IPS-18c (cell line): Measurements from ENCODE around the gene ZNF521.

ENCODE experiments used
- H3K4me3 ChIP-seq: 2 replicates; pipeline ENCODE4 v1.7.0; 2013; ENCODE audit warnings: low read depth, mild to moderate bottlenecking, low read length, moderate library complexity; ENCODE audit not compliant: insufficient read depth
- H3K9me3 ChIP-seq: one replicate; pipeline ENCODE4 v1.6.1; 2013; ENCODE audit warnings: mild to moderate bottlenecking, low read length, moderate library complexity; ENCODE audit not compliant: control insufficient read depth, insufficient read depth

The ZNF521 gene

DNA sequence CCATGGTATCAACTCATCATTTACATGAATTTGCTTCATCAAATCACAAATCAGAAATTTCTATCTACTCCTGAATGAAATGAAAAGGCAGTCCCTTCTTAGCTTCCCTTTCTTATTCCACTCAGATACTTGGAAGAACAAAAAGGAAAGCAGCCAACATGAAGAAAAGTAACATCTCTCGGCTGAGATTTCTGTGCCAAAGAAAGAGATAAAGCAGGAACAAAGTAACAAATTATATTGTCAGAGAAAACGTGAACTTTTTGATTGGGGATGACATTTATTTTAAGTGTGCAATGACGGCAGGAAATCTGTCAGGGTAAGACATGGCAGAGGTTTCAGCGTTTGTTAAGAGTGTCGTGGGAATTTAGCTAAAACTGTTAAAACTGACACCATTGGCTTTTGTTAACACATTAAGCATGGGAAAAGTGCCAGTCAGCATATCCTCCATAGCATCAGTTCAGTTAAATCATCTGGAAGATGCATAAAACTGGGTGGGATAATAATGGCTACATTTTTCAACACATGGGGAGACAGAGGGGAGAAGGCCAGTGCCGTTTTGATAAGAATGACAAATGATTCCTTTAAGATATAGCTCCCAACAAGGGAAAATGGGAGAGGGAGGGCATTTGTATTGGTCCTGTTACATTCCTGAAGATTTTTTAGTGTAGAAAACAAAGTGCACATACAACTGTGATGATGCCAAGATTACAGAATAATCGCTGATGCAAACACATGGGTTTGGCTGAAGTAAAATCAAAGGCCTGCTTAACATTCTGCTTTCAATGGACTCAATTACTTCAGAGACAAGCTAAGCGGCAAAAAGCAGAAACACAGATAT is 211.6 kb downstream of the ZNF521 start:
- no peak overlapping the region for H3K4me3 ChIP-seq
- no peaks in the 10 kb centered on the region for H3K9me3 ChIP-seq

DNA sequence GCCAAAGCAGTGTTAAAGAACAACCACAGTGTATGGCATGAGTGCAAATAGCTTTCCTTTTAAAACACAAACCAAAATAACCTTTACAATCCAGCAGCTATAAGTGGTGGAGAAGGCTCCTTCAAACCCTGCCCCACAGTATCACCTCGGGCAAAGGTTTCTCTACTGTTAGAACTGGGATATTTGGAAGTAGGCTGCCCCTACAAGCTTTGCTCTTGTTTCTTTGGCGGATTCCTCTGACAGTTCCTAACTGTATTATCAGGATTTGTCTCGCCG is 214.8 kb downstream of the ZNF521 start:
- no peaks in the 10 kb centered on the region for H3K9me3 ChIP-seq
- H3K4me3 ChIP-seq: no peak overlapping the region

DNA sequence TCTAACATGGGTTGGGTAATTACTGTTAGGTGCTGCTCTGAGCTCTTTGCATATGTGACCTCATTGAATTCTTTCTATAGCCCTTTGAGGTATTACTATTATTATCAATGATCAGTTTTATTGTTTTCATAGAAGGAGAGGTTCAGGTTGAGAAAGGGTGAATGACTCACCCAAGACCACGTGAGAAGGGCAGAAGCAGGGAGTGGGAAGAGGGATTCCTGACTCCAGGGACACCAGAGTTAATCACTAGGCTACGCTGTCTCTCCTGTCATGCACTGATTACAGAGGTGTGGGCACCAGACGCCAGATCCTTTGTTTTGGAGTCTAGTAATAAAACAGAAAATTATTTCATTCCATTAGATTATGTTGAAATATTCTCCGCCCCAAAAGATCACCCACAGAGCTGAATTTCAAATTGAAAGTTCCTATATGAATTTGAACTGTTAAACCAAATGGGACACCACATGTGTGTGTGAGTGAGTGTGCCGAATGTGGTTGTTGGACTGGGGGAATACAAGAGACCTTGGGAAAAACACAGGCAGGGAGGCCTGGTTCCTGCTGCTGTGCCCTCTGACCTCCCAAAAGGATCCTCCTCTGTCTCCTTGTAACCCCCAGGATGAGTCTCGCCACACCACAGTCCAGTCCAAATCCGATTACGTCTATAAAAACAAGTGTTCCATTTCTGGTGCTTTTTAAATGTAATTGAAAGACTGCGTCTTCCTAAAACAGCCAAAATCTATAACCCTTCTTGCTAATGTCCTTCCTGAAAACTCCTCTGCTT is 215.4 kb downstream of the ZNF521 start:
- Histone ChIP-seq H3K9me3 (no peaks in the 10 kb centered on the region), H3K4me3 (no peak overlapping the region)

DNA sequence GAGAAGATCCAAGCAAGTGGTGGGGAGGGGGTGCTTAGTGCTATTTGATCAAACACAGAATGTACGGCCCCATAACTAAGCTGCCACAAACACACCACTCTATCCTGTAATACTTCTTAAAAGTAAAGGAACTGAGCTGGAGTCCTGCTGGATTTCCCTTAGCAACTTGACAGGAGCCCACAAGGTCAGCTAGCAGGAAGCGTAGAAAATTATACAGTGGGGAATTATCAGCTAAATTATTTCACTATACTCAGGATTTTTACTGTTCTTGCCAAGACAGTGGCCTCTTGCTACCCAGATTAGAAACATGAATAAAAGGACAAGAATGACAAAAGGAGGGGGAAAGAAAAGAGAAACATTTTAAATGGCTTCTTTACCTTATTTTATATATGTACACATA is 217.1 kb downstream of the ZNF521 start:
- H3K4me3 ChIP-seq: no peak overlapping the region

DNA sequence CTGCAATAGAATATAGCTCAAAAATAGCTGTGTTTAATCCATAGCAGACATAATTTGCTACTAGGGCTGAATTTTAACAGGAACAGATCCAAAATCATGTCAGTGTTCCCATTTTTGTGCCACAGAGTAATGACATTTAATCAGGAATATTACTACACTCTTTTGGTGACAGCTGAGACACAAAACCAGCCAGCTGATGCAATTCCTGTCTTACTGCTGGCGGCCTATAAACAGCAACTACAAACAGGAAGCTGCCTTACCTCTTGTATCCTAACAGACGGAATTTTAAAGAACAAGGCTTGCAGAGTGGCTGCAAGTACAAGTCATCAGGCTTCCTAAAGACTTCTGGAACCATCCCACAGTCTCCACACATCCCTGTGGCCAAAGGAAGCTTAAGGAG is 218.1 kb downstream of the ZNF521 start:
- H3K9me3 ChIP-seq: no peaks in the 10 kb centered on the region

More for the DNA sequence above, 217.1 kb downstream of the ZNF521 start:
- no peaks in the 10 kb centered on the region for H3K9me3 ChIP-seq

DNA sequence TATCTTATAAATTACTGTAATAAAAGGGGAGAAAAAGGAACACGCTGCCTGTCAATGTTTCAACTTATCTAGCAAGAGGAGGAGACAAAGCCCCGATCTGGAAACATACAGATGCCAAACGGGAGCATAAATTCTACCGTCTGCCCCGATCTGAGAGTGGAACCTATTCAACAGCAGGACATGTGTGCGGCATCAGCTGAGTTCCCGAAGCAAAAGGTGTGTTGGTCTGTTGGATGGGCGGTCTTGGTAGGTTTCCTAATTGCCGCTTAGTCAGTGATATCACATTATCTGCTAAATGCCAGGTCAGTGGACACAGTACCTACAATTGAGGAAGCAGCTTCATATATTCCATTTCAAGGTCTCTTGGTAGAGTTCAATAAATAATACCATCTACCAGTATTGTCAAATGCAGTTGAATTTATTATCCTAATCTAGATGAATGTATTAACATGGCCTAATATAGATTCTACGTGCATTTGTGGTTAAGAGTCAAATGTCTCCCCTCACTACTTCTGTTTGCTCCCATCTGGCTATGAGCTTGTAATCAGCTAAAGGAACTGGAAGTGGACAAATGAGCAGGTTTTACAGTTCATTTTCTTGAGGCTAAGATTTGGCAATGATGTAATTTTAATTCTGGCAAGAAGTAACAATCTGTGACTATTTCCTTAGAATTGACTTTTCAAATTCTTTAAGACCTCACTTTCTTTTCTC is 219.0 kb downstream of the ZNF521 start:
- Histone ChIP-seq H3K9me3 (no peaks in the 10 kb centered on the region), H3K4me3 (no peak overlapping the region)

More for the DNA sequence above, 218.1 kb downstream of the ZNF521 start:
- H3K4me3 ChIP-seq: no peak overlapping the region

DNA sequence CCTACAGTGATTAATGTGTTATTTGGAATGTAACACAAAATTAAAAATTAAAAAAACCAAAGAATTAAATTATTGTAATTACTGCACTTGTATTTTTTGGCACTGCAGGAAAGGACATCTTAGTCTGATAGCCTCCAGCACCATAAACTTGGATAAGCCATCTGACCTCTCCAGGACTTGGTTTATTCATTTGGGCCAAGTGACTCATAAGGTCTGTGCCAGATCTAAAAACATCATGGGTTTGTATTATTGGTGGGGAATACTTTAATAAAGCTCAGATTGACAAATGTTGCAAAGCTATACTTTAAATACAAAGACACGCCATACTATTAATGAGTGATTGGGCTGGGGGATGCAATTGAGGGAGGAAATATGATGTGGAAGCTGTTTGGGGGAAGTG is 225.2 kb downstream of the ZNF521 start:
- Histone ChIP-seq H3K9me3 (no peaks in the 10 kb centered on the region), H3K4me3 (no peak overlapping the region)

DNA sequence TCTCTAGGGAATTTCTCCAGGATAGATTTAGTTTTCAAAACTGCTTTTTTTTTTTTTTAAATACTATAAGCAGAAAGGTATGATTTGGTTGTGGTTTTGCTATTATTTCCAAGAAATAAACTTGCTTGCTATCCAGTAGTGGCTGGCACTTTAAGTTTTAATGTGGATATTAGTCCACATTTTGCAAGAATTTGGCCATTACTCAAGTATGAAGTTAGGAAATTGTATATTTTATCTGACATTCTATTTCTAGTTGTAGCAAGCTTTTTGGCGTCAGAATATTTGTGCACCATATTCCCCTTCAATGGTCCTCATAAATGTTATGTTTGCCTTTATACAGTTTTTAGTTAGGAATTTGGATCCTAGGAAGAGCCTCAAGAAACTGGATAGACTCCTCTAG is 226.3 kb downstream of the ZNF521 start:
- no peaks in the 10 kb centered on the region for H3K9me3 ChIP-seq
- no peak overlapping the region for H3K4me3 ChIP-seq

DNA sequence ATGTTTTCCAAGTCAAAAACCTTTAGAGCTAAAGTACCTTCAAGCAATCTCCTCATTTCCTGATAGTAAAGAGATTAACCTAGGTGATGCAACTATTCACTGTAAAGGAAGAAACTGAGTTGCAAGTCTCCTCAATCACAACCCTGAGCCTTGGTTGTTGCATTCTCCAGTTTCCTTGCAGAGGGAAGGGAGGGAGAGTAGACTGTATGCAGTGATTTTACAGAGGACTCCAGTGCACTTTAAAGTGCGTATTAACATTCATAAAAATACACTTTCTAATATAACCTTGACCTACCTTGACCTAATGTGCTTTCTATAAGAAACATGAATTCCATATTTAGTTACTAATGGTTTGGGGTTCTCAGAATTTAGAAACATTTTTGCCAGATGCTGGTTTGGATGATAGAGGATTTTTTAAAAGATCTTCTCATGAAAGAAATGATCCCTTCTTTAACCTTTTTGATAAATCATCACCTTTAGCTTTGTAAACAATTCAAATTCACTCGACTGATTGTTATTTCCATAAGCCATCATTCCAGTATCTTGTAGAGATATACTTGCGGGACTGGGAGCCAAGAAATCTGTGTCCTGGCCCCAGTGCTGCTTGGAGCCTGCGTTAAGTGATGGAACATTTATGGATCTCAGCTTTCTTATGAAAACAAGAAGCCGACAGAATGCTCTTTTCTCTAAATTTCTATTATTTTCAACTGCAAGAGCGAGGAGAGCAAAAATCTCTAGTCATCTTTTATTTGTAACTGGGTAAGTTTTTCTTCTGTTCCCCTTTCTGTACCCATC is 228.3 kb downstream of the ZNF521 start:
- no peak overlapping the region for H3K4me3 ChIP-seq
- no peaks in the 10 kb centered on the region for H3K9me3 ChIP-seq

DNA sequence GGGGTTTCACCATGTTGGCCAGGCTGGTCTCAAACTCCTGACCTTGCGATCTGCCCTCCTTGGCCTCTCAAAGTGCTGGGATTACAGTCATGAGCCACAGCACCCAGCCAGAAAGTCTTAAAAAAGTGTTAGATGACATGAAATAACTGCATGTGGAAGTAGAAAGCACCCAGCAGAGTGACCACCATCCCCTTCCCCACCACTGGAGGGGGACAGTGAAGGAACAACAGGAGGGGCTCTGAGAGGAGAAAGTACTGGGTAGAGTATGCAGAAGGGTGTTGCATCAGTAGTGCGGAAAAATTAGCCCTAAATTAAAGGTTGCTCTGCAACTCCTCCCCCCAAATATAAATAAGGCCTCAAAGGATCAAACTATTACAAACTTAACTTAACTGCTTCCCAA is 230.5 kb downstream of the ZNF521 start:
- H3K9me3 ChIP-seq: no peaks in the 10 kb centered on the region
- H3K4me3 ChIP-seq: no peak overlapping the region

DNA sequence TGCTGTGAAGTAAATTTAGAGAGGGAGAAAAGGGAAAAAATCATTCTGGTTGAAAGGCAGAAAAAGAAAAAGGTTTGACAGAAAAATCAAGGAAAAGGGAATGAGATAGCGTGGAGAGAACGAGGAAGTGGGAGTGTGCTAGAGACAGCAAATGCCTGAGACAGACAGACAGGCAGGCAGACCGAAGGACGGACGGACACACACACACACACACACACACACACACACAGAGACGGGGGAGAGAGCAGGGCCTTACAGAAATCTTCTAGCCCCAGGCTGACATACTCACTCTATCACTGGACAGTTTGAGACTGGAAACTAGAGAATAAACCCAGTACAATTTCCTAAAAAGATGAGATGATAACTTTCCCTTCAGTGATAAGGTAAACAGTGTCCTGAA is 238.4 kb downstream of the ZNF521 start:
- H3K9me3 ChIP-seq: peaks cover 2% of the 10 kb centered on the region

DNA sequence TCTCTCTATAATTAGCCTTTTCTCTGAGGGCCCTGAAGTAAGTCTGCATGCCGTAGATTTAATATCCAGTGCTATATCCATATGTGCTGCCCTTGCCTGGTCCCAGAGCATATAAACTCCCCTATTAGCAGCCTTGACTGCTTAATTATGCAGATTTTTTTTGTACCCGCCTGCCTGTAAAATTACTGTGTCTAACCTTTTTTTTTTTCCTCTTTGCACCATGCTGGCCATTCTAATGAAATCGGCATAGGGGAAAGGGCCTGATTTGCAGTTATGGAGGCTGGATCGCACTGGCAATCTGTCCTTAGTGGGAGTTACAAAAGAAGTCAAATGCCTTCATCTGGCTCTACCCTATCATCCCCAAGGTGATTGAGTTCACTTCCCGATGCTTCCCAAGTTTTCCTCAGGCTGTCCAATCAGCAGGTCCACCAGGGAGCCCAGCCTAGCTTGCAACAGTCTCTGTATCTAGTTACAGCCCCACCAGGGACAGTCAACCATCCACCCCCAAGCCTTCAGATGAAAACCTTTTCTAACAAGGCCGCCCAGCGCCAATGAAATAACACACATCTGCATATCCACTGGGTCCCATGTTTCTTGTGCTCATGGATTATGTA is 239.0 kb downstream of the ZNF521 start:
- Histone ChIP-seq H3K4me3 (no peak overlapping the region), H3K9me3 (peaks cover 2% of the 10 kb centered on the region)

More for the DNA sequence above, 238.4 kb downstream of the ZNF521 start:
- H3K4me3 ChIP-seq: no peak overlapping the region

DNA sequence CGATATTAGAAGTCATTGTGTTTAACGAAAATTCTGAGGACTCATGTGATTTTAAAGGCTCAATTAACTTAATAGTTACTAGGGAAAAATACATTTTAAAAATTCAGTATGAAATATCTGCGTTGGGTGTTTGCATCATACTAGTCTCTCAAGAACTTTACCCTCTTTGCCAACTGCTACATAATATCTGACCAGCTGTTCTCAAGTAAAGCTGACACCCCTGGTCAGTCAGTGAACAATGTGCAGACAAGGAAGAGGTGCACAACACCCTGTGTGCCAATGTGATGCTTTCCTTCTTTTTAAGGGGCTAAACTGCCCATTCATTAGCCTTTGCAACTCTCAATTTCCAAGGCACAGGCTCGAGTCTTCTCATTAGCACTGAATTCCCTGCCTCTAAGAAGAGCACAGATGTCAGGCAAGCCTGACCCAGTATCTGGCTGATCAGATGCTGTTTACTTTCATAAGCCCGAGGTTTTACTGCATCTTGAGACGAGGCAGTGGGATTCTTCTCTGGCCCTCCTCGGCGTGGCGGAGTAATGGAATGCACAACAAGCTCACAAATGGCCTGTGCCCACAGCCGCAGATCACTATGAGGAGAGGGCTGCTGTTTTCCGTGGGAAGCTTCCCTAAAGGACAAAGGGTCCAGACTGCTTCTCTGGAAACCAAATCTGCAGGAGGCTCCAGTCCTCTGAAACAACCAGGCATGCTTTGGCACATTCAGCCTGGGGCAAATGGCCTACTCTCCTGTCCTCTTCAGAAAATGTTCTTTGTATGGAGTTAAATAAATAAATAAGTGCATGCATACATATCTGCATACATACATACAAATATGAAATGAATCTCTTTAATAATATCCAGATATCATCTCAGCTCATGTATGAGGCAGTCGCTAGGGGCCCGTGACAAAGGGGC is 240.3 kb downstream of the ZNF521 start:
- Histone ChIP-seq H3K9me3 (peaks cover 2% of the 10 kb centered on the region), H3K4me3 (no peak overlapping the region)

DNA sequence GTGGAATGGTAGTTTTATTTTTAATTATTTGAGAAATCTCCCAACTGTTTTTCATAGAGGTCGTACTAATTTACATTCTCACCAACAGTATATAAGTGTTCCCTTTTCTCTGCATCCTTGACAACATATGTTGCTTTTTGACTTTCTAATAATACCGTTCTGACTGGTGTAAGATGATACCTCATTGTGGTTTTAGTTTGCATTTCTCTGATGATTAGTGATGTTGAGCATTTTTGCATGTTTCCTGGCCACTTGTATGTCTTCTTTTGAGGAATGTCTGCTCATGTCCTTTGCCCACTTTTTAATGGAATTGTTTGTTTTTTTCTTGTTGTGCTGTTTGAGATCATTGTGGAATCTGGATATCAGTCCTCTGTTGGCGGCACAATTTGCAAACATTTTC is 242.5 kb downstream of the ZNF521 start:
- Histone ChIP-seq H3K9me3 (peaks cover 2% of the 10 kb centered on the region), H3K4me3 (no peak overlapping the region)

DNA sequence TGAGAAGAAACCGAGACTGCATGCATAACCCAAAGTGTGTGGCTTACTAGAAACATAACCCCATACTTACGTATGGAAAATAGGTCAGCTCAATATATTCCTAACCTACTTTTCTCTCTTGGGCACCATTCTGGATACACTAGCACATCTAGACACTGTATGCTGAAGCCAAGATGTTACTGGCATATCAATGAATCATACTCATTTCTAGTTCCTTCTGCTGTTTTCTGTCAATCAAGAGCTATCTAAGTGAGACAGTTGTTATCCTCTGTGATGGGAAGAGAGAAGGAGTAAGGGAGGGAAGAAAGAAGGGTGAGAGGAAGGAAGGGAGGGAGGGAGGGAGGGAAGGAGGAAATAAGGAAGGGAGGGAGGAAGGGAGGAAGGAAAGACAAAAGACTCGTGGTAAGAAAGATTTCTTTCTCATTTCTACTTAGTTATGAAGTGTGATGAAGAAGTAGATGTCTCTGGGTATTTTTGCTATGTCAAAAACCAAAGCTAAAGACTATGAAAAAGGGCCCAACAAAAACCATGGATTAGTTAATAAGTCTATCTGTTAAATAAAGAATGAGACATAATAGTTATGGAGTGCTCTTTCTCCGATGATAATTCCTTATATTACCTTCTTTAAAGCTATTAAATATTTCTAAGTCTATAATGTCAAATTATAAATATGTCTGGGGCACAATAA is 248.4 kb downstream of the ZNF521 start:
- H3K9me3 ChIP-seq: no peaks in the 10 kb centered on the region
- no peak overlapping the region for H3K4me3 ChIP-seq
